Kidney epithelial cell (primary cell): Measurements from ENCODE around the gene DLG5. TPM values are rescaled to one million over a fixed set of nuclear protein-coding genes. Genes with fewer than 3 reads are reported as not detected.

Source experiments
- DNase-seq: peaks from one replicate; pipeline ENCODE4 v3.0.0-alpha.2; 2010; ENCODE audit warnings: low read depth
- H3K27me3 ChIP-seq: 2 replicates; pipeline ENCODE4 v1.6.0; 2011; ENCODE audit warnings: low read length; ENCODE audit not compliant: control insufficient read depth, insufficient read depth
- H3K36me3 ChIP-seq: 2 replicates; pipeline ENCODE4 v1.5.1; 2011; ENCODE audit warnings: low read length; ENCODE audit not compliant: control insufficient read depth, insufficient read depth
- H3K4me3 ChIP-seq: 2 replicates; pipeline ENCODE4 v1.5.1; 2011; ENCODE audit warnings: low read depth, mild to moderate bottlenecking, control low read depth, low read length
- total RNA-seq: library from RNA; depleted of rRNA; stranded (reverse); fragments of >200 nt; gene quantifications from 2 replicates; pipeline ENCODE4 v1.2.3, GENCODE V29; 2015
- TF ChIP-seq, protein P1 (sequence below): IDR thresholded peaks from 2 replicates; pipeline ENCODE4 v1.5.1; 2011; ENCODE audit warnings: mild to moderate bottlenecking, moderate library complexity, low read length, control low read depth, inconsistent platforms; ENCODE audit not compliant: insufficient read depth, poor library complexity, severe bottlenecking

The DLG5 gene
- total RNA-seq, 1 donor from 2014 or later = 35.9 TPM

DNA sequence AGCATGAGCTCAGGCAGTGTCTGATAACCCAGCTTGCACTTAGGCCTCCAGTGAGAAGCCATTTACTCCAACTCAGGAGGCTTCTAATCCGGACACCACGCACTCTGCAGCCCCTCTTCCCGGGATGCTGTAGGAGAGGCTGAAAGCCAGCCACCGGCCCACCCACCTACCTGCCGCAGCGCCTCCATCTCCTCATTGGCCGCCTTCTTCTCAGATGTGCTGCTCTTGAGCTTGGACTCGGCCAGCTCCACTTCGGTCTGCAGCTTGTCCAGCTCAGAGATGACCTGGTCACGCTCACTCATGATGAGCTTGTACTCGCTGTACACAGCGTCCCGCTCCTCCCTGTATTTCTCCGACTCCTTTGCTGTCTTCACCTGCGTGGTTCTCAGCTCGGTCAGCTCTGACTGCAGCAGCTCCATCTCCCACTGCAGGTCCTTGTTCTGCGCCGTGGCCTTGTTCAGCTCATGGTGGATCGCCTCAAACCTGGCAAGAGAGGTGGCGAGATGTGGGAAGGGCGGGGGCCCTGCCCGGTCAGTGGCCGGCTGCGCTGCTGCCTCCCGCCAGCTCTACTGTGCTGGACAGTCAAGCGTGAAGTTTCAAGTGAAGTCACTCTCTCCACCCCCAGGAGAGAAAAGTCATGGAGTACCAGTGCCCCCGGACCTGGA lies 84.7 kb downstream of the DLG5 start:
- no peak for DNase-seq
- no peak overlapping the region for H3K4me3 ChIP-seq
- TF ChIP-seq, protein P1, sequence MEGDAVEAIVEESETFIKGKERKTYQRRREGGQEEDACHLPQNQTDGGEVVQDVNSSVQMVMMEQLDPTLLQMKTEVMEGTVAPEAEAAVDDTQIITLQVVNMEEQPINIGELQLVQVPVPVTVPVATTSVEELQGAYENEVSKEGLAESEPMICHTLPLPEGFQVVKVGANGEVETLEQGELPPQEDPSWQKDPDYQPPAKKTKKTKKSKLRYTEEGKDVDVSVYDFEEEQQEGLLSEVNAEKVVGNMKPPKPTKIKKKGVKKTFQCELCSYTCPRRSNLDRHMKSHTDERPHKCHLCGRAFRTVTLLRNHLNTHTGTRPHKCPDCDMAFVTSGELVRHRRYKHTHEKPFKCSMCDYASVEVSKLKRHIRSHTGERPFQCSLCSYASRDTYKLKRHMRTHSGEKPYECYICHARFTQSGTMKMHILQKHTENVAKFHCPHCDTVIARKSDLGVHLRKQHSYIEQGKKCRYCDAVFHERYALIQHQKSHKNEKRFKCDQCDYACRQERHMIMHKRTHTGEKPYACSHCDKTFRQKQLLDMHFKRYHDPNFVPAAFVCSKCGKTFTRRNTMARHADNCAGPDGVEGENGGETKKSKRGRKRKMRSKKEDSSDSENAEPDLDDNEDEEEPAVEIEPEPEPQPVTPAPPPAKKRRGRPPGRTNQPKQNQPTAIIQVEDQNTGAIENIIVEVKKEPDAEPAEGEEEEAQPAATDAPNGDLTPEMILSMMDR = no peak
- H3K27me3 ChIP-seq = no peaks in the 10 kb centered on the region
- peaks cover 2% of the 10 kb centered on the region for H3K36me3 ChIP-seq

DNA sequence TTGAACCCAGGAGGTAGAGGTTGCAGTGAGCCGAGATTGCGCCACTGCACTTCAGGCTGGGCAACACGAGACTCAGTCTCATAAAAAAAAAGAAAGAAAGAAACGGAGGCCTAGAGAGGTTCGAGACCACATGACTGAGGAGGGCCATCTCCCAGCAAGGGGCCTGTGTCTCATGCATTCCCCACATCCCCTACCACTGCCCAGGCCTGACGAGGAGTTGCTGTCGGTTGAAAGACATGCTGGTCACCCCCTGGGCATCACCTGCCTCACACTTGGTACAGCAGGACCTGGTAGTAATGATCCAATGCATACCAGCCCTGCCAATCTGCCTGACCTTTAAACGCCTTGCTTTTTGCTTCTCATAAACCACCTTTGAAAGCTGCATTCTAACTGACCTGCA lies 85.9 kb downstream of the DLG5 start:
- TF ChIP-seq, protein P1 = no peak
- DNase-seq = no peak
- Histone ChIP-seq H3K36me3 (peaks cover 2% of the 10 kb centered on the region), H3K4me3 (no peak overlapping the region), H3K27me3 (no peaks in the 10 kb centered on the region)

DNA sequence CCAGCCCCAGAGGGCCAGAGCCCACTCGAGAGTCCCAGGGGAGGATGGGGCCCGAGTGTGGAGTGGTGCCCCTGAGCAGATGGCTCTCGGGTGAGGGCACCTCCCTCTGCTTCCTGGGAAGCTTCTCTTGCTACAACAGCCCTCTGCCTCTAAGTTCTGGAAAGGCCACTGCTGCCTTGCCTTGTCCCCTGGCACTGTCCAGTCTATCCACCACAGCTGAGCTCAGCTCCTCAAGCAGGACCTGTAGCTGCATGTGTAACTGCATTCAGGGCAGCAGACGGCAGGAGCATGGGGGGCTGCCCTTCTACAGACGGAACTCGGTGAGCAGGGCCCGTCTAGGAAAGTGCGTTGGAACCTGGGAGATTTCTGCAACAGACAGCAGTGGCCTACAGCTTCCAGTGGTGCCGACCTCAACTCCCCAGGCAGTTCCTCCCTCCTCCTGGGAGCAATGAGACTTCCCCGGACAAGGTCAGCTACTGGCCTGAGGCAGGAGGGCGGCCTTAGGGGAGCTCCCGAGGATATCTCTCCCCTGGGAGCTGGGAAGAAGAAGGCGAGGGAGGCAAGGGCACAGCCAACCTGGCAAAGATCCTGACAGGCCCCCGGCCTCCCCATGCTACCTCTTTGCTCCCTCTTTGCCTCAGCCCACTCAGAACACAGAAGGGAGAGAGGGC lies 88.5 kb downstream of the DLG5 start:
- DNase-seq = no peak
- TF ChIP-seq, protein P1 = peak; percentile 0
- Histone ChIP-seq H3K36me3 (peaks cover 2% of the 10 kb centered on the region), H3K4me3 (no peak overlapping the region), H3K27me3 (no peaks in the 10 kb centered on the region)

DNA sequence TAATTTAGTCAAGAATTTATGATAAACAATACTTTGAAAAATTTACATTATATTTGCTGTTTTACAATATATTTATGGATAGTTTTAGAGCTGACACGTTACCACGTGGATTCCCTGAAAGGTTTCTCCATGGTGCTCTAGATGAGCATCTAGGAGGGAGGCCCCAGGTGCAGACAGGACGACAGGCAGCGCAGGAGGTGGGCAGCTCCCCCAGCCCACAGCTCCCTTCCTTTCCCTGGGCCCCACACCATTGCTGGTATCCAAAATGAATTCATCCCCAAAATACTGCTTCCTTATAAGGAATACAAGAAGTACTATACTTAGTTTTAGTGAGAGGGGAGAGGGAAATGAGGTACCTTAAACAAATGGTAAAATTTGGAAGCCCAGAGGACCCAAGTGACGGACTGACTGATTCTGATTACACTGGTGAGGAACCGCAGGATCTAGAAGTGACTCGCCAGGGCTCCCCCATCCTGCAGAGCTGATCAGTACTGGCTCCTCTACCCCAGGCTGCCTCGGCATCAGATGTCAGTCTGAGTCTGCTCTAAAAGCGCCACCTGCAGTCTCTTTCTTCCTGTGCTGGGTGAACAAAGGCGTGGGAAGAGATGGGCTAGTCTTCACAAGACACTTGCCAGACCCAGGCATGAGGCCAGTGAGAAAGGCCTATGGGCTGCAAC lies 89.2 kb downstream of the DLG5 start:
- H3K27me3 ChIP-seq = no peaks in the 10 kb centered on the region
- no peak overlapping the region for H3K4me3 ChIP-seq
- TF ChIP-seq, protein P1 = peak; percentile 17
- peaks cover 2% of the 10 kb centered on the region for H3K36me3 ChIP-seq
- DNase-seq = no peak

DNA sequence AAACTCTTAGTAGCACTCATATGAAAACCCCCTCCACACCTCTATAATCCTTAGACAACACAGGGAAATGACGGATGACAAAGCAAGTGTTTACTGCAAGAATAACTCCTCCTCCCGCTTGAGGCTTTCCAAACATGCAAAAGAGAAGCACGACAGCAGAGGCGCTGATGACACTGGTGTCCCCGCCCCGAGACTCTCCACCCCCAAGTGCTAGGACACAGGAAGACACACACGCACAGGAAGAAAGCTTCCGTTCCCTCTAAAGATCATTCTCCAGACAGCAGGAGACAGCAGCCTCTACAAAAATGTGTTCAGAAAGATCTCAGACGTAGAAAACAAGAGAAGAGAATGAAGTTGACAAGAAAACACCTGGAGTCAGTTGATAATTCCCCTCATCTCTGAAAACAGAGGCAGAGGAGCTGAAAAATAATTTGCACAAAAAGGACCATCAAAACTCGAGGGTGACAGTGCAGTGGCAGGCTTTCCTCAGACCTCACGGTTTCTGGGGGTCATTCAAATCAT lies 90.2 kb downstream of the DLG5 start:
- TF ChIP-seq, protein P1 = no peak
- no peaks in the 10 kb centered on the region for H3K27me3 ChIP-seq
- no peak for DNase-seq
- H3K4me3 ChIP-seq = no peak overlapping the region
- no peaks in the 10 kb centered on the region for H3K36me3 ChIP-seq
